ENCODE results near the gene JUND.

JUND gene

DNA sequence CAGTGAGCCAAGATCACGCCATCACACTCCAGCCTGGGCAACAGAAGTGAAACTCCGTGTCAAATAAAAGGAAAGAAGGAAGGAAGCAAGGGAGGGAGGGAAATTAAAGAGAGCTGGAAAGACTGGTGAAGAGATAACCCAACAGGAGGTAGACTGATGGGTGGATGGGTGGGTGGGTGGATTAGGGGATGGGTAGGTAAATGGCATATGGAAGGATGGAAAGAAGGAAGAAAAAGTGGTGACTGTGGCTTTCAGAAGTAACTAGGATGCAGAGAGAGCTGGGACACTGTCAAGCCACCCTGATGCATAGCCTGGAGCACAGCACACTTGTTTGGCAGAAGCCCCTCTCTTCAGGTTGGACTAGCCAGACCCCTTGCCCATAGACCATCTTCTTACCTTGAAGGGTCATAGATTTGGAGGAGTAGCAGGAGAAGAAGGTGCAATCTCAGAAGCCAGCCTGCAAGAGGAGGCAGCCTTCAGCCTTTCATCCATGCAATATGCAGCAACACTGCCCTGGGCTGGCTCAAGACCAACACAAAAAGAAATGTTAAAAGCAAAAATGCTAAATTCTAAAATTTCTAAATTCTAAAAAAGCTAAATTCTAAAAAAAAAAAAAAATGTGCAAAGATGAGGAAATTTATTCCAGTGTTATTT, 12.2 kb downstream of the JUND start:
- DNase-seq (ENCODE audit: low spot score) = no peak

DNA sequence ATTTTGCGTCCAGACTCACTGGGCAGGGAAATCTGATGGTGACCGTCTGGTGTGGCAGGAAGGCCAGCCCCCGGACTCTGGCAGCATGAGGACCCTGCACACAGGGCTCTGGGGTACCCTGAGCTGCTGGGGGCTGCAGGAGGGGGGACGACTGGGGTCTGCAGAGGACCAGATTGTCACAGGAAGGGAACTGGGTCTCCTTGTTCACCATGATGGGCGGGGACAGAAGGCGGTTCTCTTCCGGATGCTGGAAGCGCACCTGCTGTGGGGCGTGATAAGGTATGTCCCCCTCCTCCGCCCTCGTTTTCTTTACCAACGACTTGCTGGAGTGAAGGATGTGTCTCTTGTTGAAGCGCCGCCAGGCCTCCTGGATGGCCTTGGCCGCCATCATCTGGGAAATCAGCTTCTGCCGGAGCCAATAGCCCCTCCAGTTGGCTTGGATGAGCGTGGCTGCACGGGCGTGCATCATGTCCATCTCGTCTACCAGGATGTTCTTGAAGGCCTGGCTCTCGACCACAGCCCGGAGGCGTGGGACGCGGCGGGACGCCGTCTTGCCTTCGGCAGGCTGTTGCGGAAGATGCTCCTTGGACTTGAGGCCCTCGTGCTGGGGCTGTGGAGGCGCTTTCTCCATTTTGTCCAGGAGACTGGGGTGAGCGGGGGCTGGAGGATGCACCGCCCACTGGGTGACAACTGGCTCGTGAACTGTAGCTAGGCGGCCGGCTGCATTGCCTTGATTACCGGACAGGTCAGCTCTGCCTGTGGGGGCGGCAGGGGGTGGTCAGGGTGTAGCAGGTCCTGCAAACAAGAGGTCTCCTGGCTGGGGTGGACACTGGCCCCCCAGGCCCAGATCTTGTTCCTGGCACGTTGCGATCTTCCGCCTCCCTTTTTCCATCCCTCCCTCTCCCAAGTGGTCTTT, 14.4 kb downstream of the JUND start:
- DNase-seq (ENCODE audit: low spot score) = no peak

DNA sequence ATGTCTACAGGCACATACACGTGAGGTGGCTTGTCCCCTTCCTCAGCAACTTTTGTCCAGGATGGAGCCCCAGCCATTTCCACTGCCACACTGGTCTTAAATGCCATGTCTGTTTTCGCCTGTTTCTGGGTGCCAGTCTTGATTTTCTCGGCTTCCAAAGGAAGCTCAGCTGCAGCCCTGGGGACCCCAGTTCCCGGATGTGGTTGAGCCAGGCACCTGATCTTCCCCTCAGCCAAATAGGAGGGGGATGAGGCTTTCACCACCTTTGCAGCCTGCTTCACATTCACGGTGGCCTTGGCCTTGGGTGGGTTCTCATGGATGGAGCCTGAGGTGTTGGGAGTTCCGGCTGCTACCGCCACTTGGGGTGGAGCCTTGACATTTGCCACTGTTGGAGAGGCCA, 15.8 kb downstream of the JUND start:
- no peak for DNase-seq (ENCODE audit: low spot score)

DNA sequence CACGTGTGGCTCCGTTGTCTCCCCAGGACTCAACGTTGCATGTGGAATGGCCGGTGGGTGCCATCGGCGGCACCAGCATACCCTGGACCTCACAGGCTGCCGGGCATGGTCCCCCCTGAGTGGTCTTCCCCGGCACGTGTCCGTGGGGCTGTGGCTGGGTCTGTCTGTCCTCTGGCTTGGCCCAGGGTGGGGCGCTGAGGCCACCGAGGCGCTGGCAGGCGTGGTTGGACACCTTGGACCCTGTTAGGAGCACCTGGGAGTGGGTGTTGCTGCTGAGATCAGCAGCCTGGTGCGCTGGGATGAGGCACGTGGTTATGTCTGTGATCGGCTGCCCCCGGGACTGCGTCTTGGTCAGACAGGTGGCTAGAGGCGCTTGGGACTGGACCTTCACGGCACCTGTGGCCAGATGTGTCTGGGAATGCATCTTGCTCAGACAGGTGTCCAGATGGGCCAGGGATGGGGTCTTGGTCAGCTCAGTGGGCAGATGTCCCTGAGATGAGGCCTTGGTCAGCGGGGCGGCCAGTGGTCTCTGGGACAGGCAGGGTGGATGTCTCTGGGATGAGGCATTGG, 16.4 kb downstream of the JUND start:
- DNase-seq (ENCODE audit: low spot score) = no peak

DNA sequence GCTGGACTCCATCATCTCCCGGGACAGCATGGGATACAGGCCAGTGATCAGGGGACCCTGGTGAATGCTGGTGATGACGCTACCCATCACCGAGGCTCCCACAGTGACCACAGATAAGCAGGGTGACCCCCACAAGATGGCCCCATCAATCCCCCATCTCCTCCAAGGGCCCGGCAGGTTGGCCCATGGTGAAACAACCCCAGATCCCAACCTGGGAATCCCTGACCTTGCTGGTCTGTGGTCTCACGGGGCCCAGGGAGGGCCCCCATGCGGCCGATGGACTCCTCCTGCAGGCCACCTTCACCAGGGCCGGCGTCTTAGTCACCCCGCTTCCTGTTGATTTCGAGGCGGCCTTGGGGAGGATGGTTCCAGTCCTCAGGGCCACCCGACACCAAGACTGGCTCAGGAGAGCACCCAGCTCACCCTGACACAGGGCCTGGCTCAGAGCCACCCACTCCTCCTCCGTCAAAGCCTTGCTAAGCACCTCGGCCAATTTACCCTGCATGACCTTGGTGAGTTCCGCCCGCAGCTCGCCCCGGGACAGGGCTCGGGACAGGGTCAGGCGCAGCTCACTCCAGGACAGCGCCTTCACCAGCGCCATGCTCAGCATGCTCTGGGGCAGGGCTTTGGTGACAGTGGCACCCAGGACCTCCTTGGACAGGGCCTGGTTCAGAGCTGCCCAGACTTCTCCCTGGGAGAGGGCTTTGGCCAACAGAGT, 17.1 kb downstream of the JUND start:
- no peak for DNase-seq (ENCODE audit: low spot score)

DNA sequence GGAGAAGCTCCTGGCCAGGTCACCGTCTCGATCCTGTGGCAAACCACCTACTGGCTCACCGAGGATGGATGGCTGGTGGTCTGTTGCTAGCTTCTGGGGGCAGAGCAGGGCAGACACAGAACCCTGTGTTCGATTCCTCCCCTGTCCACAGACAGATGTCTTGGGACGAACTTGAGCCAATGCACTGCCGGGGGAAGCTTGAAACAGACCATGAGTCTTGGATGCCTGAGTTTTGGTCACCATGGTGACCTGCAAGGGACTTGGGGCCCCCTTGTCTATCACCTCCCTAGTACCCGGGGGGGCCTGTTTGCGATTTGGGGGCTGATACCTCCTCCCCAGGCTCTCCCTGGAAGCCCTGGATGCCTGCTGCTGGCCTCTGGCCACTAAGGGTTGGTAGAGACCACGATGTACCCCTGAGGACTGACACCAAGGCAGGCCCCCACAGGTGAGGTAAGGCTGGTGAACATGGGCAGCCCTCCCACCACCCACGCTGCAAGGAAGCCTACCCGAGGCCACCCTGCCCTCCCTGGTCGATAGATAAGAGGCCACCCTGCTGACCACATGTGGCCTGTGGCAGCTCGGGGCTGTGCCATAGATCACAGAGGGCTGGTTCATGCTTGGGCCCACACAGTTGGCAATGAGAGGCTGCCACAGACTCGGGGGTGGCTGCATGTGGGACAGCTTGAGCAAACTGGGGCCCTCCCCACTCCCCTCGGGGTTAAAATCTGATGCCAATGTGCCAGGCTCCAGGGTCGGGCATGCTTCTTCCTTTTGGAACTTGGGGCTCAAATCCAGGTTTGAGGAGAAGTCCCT, 17.9 kb downstream of the JUND start:
- no peak for DNase-seq (ENCODE audit: low spot score)

GRCh38 chr19:18262917-18263316, 18.5 kb downstream of the JUND start:
- DNase-seq (ENCODE audit: low spot score) = no peak

DNA sequence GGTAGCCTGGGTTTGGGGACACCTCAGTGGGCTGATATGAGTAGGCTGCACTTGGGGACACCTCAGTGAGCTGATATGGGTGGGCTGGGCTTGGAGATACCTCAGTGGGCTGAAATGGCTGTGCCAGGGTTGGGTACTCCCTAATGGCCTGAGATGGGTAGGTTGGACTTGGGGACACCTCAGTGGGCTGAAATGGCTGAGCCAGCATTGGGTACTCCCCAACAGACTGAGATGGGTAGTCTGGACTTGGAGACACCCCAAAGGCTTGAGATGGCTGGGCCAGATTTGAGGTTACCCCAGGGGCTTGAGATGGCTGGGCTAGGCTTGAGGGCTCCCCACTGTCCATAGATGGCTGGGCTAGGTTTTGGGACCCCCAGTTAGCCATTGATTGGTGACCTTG, 19.3 kb downstream of the JUND start:
- no peak for DNase-seq (ENCODE audit: low spot score)

GRCh38 chr19:18261474-18261873, 19.9 kb downstream of the JUND start:
- DNase-seq (ENCODE audit: low spot score) = no peak

- DNase-seq (ENCODE audit: low spot score) = no peak
Measured at GRCh38 chr19:18259893-18260292, 21.5 kb downstream of the JUND start.

DNA sequence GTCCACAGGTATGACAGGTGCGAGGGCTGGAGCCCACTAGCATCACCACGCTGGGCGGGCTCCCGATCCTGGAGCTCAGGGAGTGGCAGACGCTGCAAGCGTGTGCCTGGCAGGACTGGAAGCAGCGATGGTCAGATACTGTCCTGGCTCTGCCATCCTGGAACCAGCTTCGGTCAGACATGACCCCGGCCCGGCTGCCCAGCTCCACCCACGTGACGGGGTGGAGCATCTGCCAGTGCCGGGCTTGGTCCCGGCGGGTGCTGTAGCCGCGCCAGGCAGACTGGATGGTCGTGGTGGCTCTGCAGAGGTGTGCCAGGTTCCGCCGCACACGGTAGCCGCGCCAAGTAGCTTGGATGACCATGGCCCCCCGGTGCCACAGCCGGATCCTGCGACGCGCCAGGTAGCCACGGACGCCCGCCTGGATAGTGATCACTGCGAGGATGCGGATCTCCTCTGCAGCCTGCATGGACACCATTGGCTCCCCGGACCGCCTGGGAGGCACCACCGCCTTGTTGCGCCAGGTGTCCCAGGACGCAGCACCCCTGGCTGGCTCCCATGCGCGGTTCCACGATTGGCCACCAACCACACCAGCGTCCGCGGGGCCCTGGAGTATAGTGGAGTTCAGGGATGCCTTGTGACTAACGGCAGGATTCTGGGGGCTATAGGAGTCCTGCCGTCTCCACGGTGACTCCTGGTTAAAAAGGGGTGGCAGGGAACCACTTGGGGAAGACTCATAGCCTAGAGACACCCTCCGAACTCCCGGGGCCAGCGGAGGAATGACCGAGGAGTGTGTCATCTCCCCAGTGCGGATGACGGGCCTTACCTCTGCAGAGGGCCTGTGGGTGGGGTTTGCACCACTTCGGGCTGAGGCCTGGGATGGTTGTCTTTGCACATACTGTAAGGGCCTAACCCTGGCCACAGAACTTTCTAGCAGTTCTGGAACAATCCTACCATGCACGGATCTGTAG, 23.6 kb downstream of the JUND start:
- no peak for DNase-seq (ENCODE audit: low spot score)

GRCh38 chr19:18254546-18255503, 26.6 kb downstream of the JUND start:
- peak; percentile 78 for DNase-seq (ENCODE audit: low spot score)

GRCh38 chr19:18253716-18254115, 27.7 kb downstream of the JUND start:
- DNase-seq (ENCODE audit: low spot score) = no peak

DNA sequence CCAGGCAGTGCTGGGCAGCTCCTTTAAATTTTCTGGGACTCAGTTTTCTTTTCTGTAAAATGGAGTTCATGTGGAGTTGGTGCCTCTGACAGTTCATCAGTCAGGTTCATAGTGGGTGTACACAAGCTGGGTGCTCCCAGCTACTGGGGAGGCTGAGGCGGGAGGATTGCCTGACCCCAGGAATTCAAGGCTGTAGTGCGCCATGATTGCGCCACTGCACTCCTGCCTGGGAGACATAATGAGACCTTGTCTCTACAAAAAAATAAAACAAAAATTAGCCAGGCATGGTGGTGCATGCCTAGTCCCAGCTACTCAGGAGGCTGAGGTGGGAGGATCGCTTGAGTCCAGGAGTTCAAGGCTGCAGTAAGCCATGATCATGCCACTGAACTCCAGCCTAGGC, 28.3 kb downstream of the JUND start:
- DNase-seq (ENCODE audit: low spot score) = no peak

- DNase-seq (ENCODE audit: low spot score) = no peak
Measured at GRCh38 chr19:18252370-18252717, 29.1 kb downstream of the JUND start.

GRCh38 chr19:18251587-18252369, 29.6 kb downstream of the JUND start:
- DNase-seq (ENCODE audit: low spot score) = peak; percentile 88

GRCh38 chr19:18249834-18250233, 31.6 kb downstream of the JUND start:
- no peak for DNase-seq (ENCODE audit: low spot score)

- no peak for DNase-seq (ENCODE audit: low spot score)
Measured at GRCh38 chr19:18245297-18245696, 36.1 kb downstream of the JUND start.

- peak; percentile 62 for DNase-seq (ENCODE audit: low spot score)
Measured at GRCh38 chr19:18239303-18239702, 42.1 kb downstream of the JUND start.

Data from iPS-NIHi11 (cell line).